HEK293 (cell line): ENCODE results near the gene RASAL2.

Experiments
- CTCF ChIA-PET: fragments of 350-600 bp; formaldehyde crosslinking; extraction: SDS; loops from one replicate; lab custom pipeline; 2021; ENCODE audit warnings: antibody characterized with exemption; lab: Yijun Ruan, JAX
- POLR2A ChIA-PET: fragments of 300-600 bp; formaldehyde crosslinking; extraction: SDS; loops from one replicate; lab custom pipeline; 2020; ENCODE audit warnings: antibody characterized with exemption, inconsistent platforms; lab: Yijun Ruan, JAX
- H3K27ac ChIP-seq: fragments of 200-500 bp; sonication (Bioruptor generic); 2 replicates; pipeline ENCODE4 v1.5.1; 2014; ENCODE audit warnings: low read depth, low read length, control low read depth, inconsistent platforms; ENCODE audit errors: extremely low read depth
- H3K36me3 ChIP-seq, 2 experiments: fragments of 200-500 bp in 1 of 2; sonication (Bioruptor generic) in 1 of 2; 1 replicate in 1 of 2; 2 replicates in 1 of 2; pipeline ENCODE4 v1.5.1; 2014 to 2017; ENCODE audit warnings: inconsistent platforms in 2 of 2, low read length in 2 of 2; ENCODE audit not compliant: control insufficient read depth in 2 of 2, insufficient read depth in 1 of 2
- H3K4me1 ChIP-seq: fragments of 200-500 bp; sonication (Bioruptor generic); 2 replicates; pipeline ENCODE4 v1.5.1; 2014; ENCODE audit warnings: mild to moderate bottlenecking, low read length, inconsistent platforms; ENCODE audit not compliant: control insufficient read depth, insufficient read depth
- H3K4me3 ChIP-seq: 2 replicates; pipeline ENCODE4 v1.5.1; 2011; ENCODE audit warnings: low read depth, mild to moderate bottlenecking, control low read depth, low read length, moderate library complexity
- H3K9me3 ChIP-seq: fragments of 200-500 bp; sonication (Bioruptor generic); 2 replicates; pipeline ENCODE4 v1.5.1; 2014; ENCODE audit warnings: low read depth, low read length, inconsistent platforms; ENCODE audit not compliant: control insufficient read depth, insufficient read depth
- FEZF1 ChIP-seq: fragments of 450-650 bp; formaldehyde crosslinking; IDR thresholded peaks from 2 replicates; pipeline ENCODE4 v1.5.1; 2016; ENCODE audit warnings: missing biosample characterization, missing genetic modification characterization
- MYNN ChIP-seq: fragments of 450-650 bp; formaldehyde crosslinking; IDR thresholded peaks from 2 replicates; pipeline ENCODE4 v1.5.1; 2016; ENCODE audit warnings: missing biosample characterization, missing genetic modification characterization, borderline replicate concordance
- ZEB2 ChIP-seq: fragments of 450-650 bp; formaldehyde crosslinking; IDR thresholded peaks from 2 replicates; pipeline ENCODE4 v1.5.1; 2016; ENCODE audit warnings: missing biosample characterization, missing genetic modification characterization
- ZFP3 ChIP-seq: fragments of 450-650 bp; formaldehyde crosslinking; IDR thresholded peaks from 2 replicates; pipeline ENCODE4 v1.5.1; 2016; ENCODE audit warnings: low read depth, missing biosample characterization, missing genetic modification characterization
- ZNF146 ChIP-seq: fragments of 450-650 bp; formaldehyde crosslinking; IDR thresholded peaks from 2 replicates; pipeline ENCODE4 v1.5.1; 2016; ENCODE audit warnings: missing biosample characterization, missing genetic modification characterization
- ZNF214 ChIP-seq: fragments of 450-650 bp; formaldehyde crosslinking; IDR thresholded peaks from 2 replicates; pipeline ENCODE4 v1.5.1; 2017; ENCODE audit warnings: missing biosample characterization, mild to moderate bottlenecking, missing genetic modification characterization, borderline replicate concordance
- ZNF26 ChIP-seq: fragments of 450-650 bp; formaldehyde crosslinking; IDR thresholded peaks from 2 replicates; pipeline ENCODE4 v1.5.1; 2016; ENCODE audit warnings: missing biosample characterization, missing genetic modification characterization
- ZNF292 ChIP-seq: fragments of 450-650 bp; formaldehyde crosslinking; IDR thresholded peaks from 2 replicates; pipeline ENCODE4 v1.5.1; 2016; ENCODE audit warnings: low read depth, missing biosample characterization, missing genetic modification characterization, borderline replicate concordance
- ZNF701 ChIP-seq: fragments of 450-650 bp; formaldehyde crosslinking; IDR thresholded peaks from 2 replicates; pipeline ENCODE4 v1.5.1; 2016; ENCODE audit warnings: missing biosample characterization, missing genetic modification characterization
- ZNF792 ChIP-seq: fragments of 450-650 bp; formaldehyde crosslinking; IDR thresholded peaks from 2 replicates; pipeline ENCODE4 v1.5.1; 2016; ENCODE audit warnings: missing biosample characterization, missing genetic modification characterization
- TF ChIP-seq, protein P1 (sequence below): fragments of 450-650 bp; formaldehyde crosslinking; IDR thresholded peaks from 2 replicates; pipeline ENCODE4 v1.5.1; 2016; ENCODE audit warnings: missing biosample characterization, missing genetic modification characterization
- TF ChIP-seq, protein P2 (sequence below): fragments of 450-650 bp; formaldehyde crosslinking; IDR thresholded peaks from 2 replicates; pipeline ENCODE4 v1.5.1; 2016; ENCODE audit warnings: missing biosample characterization, missing genetic modification characterization

The RASAL2 gene

DNA sequence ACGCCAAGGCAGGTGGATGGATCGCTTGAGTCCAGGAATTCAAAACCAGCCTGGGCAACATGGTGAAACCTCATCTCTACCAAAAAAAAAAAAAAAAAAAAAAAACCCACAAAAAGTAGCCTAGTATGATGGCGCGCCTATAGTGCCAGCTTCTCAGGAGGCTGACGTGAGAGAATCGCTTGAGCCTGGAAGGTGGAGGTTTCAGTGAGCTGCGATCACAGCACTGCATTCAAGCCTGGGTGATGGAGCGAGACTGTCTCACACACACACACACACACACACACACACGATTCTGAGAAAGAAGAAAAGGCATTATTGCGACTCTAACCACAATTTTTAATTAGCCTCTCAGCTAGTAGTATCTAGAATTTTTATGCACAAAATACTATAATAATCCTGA, 86.5 kb downstream of the RASAL2 start (continued):
- TF ChIP-seq, protein P1, sequence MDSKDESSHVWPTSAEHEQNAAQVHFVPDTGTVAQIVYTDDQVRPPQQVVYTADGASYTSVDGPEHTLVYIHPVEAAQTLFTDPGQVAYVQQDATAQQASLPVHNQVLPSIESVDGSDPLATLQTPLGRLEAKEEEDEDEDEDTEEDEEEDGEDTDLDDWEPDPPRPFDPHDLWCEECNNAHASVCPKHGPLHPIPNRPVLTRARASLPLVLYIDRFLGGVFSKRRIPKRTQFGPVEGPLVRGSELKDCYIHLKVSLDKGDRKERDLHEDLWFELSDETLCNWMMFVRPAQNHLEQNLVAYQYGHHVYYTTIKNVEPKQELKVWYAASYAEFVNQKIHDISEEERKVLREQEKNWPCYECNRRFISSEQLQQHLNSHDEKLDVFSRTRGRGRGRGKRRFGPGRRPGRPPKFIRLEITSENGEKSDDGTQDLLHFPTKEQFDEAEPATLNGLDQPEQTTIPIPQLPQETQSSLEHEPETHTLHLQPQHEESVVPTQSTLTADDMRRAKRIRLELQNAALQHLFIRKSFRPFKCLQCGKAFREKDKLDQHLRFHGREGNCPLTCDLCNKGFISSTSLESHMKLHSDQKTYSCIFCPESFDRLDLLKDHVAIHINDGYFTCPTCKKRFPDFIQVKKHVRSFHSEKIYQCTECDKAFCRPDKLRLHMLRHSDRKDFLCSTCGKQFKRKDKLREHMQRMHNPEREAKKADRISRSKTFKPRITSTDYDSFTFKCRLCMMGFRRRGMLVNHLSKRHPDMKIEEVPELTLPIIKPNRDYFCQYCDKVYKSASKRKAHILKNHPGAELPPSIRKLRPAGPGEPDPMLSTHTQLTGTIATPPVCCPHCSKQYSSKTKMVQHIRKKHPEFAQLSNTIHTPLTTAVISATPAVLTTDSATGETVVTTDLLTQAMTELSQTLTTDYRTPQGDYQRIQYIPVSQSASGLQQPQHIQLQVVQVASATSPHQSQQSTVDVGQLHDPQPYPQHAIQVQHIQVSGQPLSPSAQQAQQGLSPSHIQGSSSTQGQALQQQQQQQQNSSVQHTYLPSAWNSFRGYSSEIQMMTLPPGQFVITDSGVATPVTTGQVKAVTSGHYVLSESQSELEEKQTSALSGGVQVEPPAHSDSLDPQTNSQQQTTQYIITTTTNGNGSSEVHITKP (tag by site-specific recombination): no peak
- TF ChIP-seq, all 188 proteins: peak for 0

DNA sequence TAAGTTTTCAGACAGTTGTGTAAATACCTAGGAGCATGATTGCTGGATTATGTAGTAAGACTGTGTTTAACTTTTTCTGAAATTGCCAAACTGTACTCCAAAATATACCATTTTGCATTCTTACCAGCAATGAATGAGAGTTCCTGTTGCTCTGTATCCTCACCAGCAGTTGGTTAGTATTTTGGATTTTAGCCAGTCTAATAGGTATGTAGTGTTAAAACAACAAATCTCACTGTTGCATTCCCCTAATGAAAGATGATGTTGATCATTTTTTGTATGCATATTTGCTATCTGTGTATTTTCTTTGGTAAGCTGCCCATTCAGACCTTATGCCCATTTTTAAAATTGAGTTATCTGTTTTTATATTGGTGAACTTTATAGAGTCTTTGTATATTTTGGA, 89.9 kb downstream of the RASAL2 start:
- no peak overlapping the region for H3K4me3 ChIP-seq
- H3K4me1 ChIP-seq: no peaks in the 10 kb centered on the region
- H3K9me3 ChIP-seq: no peaks in the 10 kb centered on the region
- TF ChIP-seq MYNN (tag by site-specific recombination) (no peak), ZFP3 (tag by site-specific recombination) (no peak), ZNF26 (tag by site-specific recombination) (no peak), ZNF146 (tag by site-specific recombination) (no peak), FEZF1 (tag by site-specific recombination) (no peak)
- TF ChIP-seq, protein P2, sequence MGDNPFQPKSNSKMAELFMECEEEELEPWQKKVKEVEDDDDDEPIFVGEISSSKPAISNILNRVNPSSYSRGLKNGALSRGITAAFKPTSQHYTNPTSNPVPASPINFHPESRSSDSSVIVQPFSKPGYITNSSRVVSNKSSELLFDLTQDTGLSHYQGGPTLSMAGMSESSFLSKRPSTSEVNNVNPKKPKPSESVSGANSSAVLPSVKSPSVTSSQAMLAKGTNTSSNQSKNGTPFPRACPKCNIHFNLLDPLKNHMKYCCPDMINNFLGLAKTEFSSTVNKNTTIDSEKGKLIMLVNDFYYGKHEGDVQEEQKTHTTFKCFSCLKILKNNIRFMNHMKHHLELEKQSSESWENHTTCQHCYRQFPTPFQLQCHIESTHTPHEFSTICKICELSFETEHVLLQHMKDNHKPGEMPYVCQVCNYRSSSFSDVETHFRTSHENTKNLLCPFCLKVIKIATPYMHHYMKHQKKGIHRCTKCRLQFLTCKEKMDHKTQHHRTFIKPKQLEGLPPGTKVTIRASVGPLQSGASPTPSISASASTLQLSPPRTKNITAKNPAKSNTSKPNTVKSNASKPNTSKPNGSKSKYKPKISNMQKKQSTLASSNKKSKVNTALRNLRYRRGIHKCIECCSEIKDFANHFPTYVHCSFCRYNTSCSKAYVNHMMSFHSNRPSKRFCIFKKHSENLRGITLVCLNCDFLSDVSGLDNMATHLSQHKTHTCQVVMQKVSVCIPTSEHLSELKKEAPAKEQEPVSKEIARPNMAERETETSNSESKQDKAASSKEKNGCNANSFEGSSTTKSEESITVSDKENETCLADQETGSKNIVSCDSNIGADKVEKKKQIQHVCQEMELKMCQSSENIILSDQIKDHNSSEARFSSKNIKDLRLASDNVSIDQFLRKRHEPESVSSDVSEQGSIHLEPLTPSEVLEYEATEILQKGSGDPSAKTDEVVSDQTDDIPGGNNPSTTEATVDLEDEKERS: no peak
- POLR2A ChIA-PET: no interaction called here
- H3K36me3 ChIP-seq: no peaks in the 10 kb centered on the region
- no peak overlapping the region for H3K27ac ChIP-seq
- CTCF ChIA-PET: no interaction called here

DNA sequence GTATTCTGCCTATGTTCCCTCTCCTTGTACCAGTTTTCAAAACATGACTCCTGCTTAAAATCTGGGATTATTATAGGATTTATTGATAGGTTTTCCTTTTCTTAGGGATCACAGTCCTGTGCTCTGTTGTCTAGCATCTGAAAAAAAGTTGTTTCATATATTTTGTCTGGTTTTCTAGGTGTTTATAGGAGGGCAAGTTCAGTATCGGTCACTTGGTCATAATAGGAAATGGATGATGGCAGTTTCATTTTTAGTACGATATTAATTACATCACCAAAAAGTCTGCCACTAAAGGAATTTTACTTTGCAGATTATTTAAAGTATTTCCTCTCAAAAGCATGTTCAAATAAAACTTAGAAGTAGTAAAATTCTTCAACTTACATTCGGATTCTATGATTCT, 94.4 kb downstream of the RASAL2 start:
- Histone ChIP-seq H3K27ac (no peak overlapping the region), H3K9me3 (no peaks in the 10 kb centered on the region), H3K36me3 (no peaks in the 10 kb centered on the region)
- ChIA-PET CTCF (interaction anchor here (0.8 to 6.2 kb wide), 3 partner anchors 31 to 157 kb away, joined by 3 to 69 read pairs (median 4); no protein-coding TSS in a partner anchor), POLR2A (no interaction called here)
- TF ChIP-seq ZNF701: no peak
- no peak for TF ChIP-seq ZNF214 (tag by site-specific recombination)
- no peak for TF ChIP-seq ZEB2 (tag by site-specific recombination)
- TF ChIP-seq ZNF792: no peak
- TF ChIP-seq ZNF292 (tag by site-specific recombination): no peak
- TF ChIP-seq, all 188 proteins: peak for 0
- H3K4me1 ChIP-seq: peaks cover 3% of the 10 kb centered on the region; the same call in 1 of the 2 replicates
- H3K4me3 ChIP-seq: no peak overlapping the region
